Brain microvascular endothelial cell (primary cell): ENCODE data around the gene PSMD8.
"Not testable (repeated sequence)": the region's sequence is repeated elsewhere in the genome, so short reads cannot be mapped to it uniquely, and the experiment has no call there.

Experiments
- DNase-seq: peaks from one replicate; pipeline ENCODE4 v3.0.0-alpha.2; 2020
- H3K27ac ChIP-seq: fragments of 250-450 bp; sonication (Bioruptor Pico); 2 replicates; pipeline ENCODE4 v1.5.1; 2020; ENCODE audit warnings: mild to moderate bottlenecking, moderate library complexity
- H3K27me3 ChIP-seq: fragments of 250-450 bp; sonication (Bioruptor Pico); replicated peaks from 2 replicates; pipeline ENCODE4 v1.5.1; 2020; ENCODE audit warnings: mild to moderate bottlenecking
- H3K36me3 ChIP-seq: fragments of 250-450 bp; sonication (Bioruptor Pico); replicated peaks from 2 replicates; pipeline ENCODE4 v1.5.1; 2020; ENCODE audit warnings: mild to moderate bottlenecking
- H3K4me3 ChIP-seq: 2 replicates; pipeline ENCODE4 v1.5.1; 2011; ENCODE audit warnings: low read depth, mild to moderate bottlenecking, control low read depth, low read length, moderate library complexity
- CTCF ChIP-seq: IDR thresholded peaks from 2 replicates; pipeline ENCODE4 v1.5.1; 2011; ENCODE audit warnings: low read depth, mild to moderate bottlenecking, moderate library complexity, low read length, control low read depth, inconsistent platforms; ENCODE audit errors: missing control alignments
- in situ Hi-C: cut with HindIII; loops from 2 replicates; pipeline ENCODE4 v1.10.0; 2017; ENCODE audit warnings: low sequenced_read_pairs, low pct_ligation_motif_present

Gene PSMD8

GRCh38 chr19:38404858-38405257 is 30.5 kb downstream of the PSMD8 start:
- Histone ChIP-seq H3K27ac (no peak overlapping the region), H3K4me3 (no peak overlapping the region), H3K27me3 (no peaks in the 10 kb centered on the region), H3K36me3 (no peaks in the 10 kb centered on the region)
- no peak for DNase-seq
- in situ Hi-C loops: no loop called here
- TF ChIP-seq CTCF: no peak

- Histone ChIP-seq H3K27ac (no peak overlapping the region), H3K27me3 (no peaks in the 10 kb centered on the region), H3K4me3 (no peak overlapping the region), H3K36me3 (no peaks in the 10 kb centered on the region)
- no peak for DNase-seq
- no peak for TF ChIP-seq CTCF
- in situ Hi-C loops: no loop called here
Observed at GRCh38 chr19:38405276-38405675, 30.9 kb downstream of the PSMD8 start.

- no peak for TF ChIP-seq CTCF
- DNase-seq: peak; percentile 44
- Histone ChIP-seq H3K36me3 (no peaks in the 10 kb centered on the region), H3K4me3 (no peak overlapping the region), H3K27me3 (no peaks in the 10 kb centered on the region), H3K27ac (no peak overlapping the region)
- in situ Hi-C loops: no loop called here
Observed at GRCh38 chr19:38409631-38410133, 35.3 kb downstream of the PSMD8 start.

- H3K27me3 ChIP-seq, H3K4me3 ChIP-seq, H3K36me3 ChIP-seq, DNase-seq, H3K27ac ChIP-seq, in situ Hi-C loops: not testable (repeated sequence)
Observed at GRCh38 chr19:38410407-38410806, 36.0 kb downstream of the PSMD8 start.

- H3K4me3 ChIP-seq: no peak overlapping the region
- no peaks in the 10 kb centered on the region for H3K36me3 ChIP-seq
- H3K27ac ChIP-seq: no peak overlapping the region
- DNase-seq: no peak
- no peak for TF ChIP-seq CTCF
- no peaks in the 10 kb centered on the region for H3K27me3 ChIP-seq
- in situ Hi-C loops: no loop called here
Observed at GRCh38 chr19:38411041-38411712, 36.8 kb downstream of the PSMD8 start.

GRCh38 chr19:38411898-38412297 is 37.5 kb downstream of the PSMD8 start:
- H3K36me3 ChIP-seq, H3K27ac ChIP-seq, H3K27me3 ChIP-seq, H3K4me3 ChIP-seq, DNase-seq, in situ Hi-C loops: not testable (repeated sequence)

- DNase-seq: no peak
- in situ Hi-C loops: no loop called here
- no peak for TF ChIP-seq CTCF
- Histone ChIP-seq H3K27me3 (no peaks in the 10 kb centered on the region), H3K27ac (no peak overlapping the region), H3K4me3 (no peak overlapping the region), H3K36me3 (no peaks in the 10 kb centered on the region)
Observed at GRCh38 chr19:38412491-38412890, 38.1 kb downstream of the PSMD8 start.
